Ishikawa (cell line): ENCODE data around the gene MAP6.

Source experiments
- CEBPB ChIP-seq: IDR thresholded peaks from 2 replicates; pipeline ENCODE4 v1.6.1; 2012
- CREB1 ChIP-seq: IDR thresholded peaks from 2 replicates; pipeline ENCODE4 v1.6.1; 2012; ENCODE audit warnings: low read depth
- EGR1 ChIP-seq: IDR thresholded peaks from 2 replicates; pipeline ENCODE4 v1.6.1; 2012
- EP300 ChIP-seq: IDR thresholded peaks from 2 replicates; pipeline ENCODE4 v1.6.1; 2012; ENCODE audit warnings: borderline replicate concordance
- FOXM1 ChIP-seq: IDR thresholded peaks from 2 replicates; pipeline ENCODE4 v1.6.1; 2012; ENCODE audit warnings: low read depth, borderline replicate concordance
- RAD21 ChIP-seq: IDR thresholded peaks from 2 replicates; pipeline ENCODE4 v1.6.1; 2012; ENCODE audit warnings: low read depth
- TAF1 ChIP-seq: IDR thresholded peaks from 2 replicates; pipeline ENCODE4 v1.6.1; 2012; ENCODE audit warnings: low read depth, mild to moderate bottlenecking
- TCF12 ChIP-seq: IDR thresholded peaks from 2 replicates; pipeline ENCODE4 v1.6.1; 2012; ENCODE audit warnings: low read depth
- TEAD4 ChIP-seq: IDR thresholded peaks from 2 replicates; pipeline ENCODE4 v1.6.1; 2012
- YY1 ChIP-seq: IDR thresholded peaks from 2 replicates; pipeline ENCODE4 v1.6.1; 2012; ENCODE audit warnings: low read depth
- ZBTB7A ChIP-seq: IDR thresholded peaks from 2 replicates; pipeline ENCODE4 v1.6.1; 2012; ENCODE audit warnings: low read depth
- TF ChIP-seq, protein P1 (sequence below): IDR thresholded peaks from 2 replicates; pipeline ENCODE4 v1.6.1; 2012; ENCODE audit warnings: low read depth, mild to moderate bottlenecking
- TF ChIP-seq, protein P2 (sequence below): IDR thresholded peaks from 2 replicates; pipeline ENCODE4 v1.6.1; 2012
- TF ChIP-seq, protein P3 (sequence below): IDR thresholded peaks from 2 replicates; pipeline ENCODE4 v1.6.1; 2012

DNA sequence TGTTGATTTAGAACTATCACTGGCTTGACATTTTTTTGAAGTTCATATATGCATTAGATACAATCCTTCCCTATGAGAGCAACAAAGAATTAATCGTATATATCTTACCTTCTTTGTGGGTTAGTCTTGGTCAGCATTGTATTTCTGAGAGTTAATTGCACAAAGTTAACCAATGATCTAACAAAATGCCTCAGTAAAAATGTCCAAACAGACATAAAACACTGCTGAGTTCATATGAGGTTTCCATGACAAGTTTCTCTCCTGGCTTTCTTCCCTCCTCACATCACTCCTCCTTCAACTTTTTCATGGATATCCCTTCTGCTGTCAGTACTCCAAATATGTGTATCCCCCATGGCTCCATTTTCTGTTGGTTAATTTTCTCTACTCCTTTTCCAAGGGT, 9.0 kb downstream of the MAP6 start:
- TF ChIP-seq TCF12 (no peak), YY1 (no peak), EP300 (no peak), CEBPB (no peak), FOXM1 (no peak), ZBTB7A (no peak), RAD21 (no peak), CREB1 (no peak), TAF1 (no peak), TEAD4 (no peak), EGR1 (no peak)
- TF ChIP-seq, protein P1, sequence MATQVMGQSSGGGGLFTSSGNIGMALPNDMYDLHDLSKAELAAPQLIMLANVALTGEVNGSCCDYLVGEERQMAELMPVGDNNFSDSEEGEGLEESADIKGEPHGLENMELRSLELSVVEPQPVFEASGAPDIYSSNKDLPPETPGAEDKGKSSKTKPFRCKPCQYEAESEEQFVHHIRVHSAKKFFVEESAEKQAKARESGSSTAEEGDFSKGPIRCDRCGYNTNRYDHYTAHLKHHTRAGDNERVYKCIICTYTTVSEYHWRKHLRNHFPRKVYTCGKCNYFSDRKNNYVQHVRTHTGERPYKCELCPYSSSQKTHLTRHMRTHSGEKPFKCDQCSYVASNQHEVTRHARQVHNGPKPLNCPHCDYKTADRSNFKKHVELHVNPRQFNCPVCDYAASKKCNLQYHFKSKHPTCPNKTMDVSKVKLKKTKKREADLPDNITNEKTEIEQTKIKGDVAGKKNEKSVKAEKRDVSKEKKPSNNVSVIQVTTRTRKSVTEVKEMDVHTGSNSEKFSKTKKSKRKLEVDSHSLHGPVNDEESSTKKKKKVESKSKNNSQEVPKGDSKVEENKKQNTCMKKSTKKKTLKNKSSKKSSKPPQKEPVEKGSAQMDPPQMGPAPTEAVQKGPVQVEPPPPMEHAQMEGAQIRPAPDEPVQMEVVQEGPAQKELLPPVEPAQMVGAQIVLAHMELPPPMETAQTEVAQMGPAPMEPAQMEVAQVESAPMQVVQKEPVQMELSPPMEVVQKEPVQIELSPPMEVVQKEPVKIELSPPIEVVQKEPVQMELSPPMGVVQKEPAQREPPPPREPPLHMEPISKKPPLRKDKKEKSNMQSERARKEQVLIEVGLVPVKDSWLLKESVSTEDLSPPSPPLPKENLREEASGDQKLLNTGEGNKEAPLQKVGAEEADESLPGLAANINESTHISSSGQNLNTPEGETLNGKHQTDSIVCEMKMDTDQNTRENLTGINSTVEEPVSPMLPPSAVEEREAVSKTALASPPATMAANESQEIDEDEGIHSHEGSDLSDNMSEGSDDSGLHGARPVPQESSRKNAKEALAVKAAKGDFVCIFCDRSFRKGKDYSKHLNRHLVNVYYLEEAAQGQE: no peak
- TF ChIP-seq, protein P2, sequence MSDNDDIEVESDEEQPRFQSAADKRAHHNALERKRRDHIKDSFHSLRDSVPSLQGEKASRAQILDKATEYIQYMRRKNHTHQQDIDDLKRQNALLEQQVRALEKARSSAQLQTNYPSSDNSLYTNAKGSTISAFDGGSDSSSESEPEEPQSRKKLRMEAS: no peak
- TF ChIP-seq, protein P3, sequence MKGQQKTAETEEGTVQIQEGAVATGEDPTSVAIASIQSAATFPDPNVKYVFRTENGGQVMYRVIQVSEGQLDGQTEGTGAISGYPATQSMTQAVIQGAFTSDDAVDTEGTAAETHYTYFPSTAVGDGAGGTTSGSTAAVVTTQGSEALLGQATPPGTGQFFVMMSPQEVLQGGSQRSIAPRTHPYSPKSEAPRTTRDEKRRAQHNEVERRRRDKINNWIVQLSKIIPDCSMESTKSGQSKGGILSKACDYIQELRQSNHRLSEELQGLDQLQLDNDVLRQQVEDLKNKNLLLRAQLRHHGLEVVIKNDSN: no peak
